AG09309 (cell line): ENCODE data around the gene STK32B.

ENCODE experiments used
- DNase-seq: peaks from one replicate; pipeline ENCODE4 v3.0.0-alpha.2; 2010; ENCODE audit warnings: low read depth
- H3K4me3 ChIP-seq: 2 replicates; pipeline ENCODE4 v1.5.1; 2011; ENCODE audit warnings: mild to moderate bottlenecking, low read depth, low read length, moderate library complexity; ENCODE audit not compliant: control insufficient read depth
- TF ChIP-seq, protein P1 (sequence below): IDR thresholded peaks from 2 replicates; pipeline ENCODE4 v1.5.1; 2011; ENCODE audit warnings: mild to moderate bottlenecking, low read depth, low read length, inconsistent platforms; ENCODE audit not compliant: insufficient read depth, control insufficient read depth; ENCODE audit errors: missing control alignments

The STK32B gene

DNA sequence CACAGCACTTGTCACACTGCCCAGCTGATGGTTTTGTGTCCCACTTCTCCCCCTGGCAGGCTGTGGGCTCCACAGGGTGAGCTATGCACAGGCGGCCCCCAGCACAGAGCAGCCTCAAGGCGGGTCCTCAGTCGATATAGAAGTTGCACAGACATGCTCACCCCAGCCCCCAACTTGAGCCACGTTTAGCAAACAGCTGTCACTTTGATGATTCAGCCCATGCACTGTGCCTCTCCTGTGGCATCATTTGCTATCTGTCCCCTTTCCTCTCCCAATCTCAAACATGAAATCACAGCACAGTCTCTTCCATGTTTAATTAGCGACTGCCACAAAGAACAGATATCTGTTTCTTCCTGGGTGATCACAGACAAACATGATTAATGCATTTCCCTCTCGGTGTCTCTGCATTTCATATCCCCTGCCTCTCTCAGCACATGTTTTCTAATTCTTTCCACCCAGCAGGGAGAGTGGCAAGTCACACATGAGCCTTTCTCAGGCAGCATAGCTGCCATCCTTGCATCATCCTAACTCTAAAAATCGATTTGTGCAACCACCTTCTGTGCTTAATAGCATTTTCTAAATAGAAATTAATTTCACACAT lies 452.2 kb downstream of the STK32B start:
- no peak for DNase-seq
- TF ChIP-seq, protein P1, sequence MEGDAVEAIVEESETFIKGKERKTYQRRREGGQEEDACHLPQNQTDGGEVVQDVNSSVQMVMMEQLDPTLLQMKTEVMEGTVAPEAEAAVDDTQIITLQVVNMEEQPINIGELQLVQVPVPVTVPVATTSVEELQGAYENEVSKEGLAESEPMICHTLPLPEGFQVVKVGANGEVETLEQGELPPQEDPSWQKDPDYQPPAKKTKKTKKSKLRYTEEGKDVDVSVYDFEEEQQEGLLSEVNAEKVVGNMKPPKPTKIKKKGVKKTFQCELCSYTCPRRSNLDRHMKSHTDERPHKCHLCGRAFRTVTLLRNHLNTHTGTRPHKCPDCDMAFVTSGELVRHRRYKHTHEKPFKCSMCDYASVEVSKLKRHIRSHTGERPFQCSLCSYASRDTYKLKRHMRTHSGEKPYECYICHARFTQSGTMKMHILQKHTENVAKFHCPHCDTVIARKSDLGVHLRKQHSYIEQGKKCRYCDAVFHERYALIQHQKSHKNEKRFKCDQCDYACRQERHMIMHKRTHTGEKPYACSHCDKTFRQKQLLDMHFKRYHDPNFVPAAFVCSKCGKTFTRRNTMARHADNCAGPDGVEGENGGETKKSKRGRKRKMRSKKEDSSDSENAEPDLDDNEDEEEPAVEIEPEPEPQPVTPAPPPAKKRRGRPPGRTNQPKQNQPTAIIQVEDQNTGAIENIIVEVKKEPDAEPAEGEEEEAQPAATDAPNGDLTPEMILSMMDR: no peak
- H3K4me3 ChIP-seq: no peak overlapping the region

DNA sequence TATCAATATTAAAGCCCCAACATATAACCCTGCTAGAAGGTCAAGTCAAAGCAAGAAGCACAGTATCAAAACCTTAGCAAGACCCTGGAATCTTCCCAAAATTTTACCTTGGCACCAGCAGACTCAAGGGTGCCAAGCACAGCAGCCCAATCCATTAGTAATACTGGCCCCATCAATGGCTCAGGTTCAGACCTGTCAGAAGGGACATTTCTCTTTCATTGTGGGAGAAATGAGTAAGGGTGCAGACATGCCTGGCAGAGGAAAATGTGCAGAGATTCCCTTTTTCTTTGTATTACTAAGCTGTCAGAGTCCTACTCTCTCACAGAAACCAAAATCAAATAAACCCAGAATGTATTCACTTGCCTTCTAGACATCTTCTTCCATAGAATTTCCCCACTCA lies 453.2 kb downstream of the STK32B start:
- H3K4me3 ChIP-seq: no peak overlapping the region
- TF ChIP-seq, protein P1: no peak
- DNase-seq: no peak

DNA sequence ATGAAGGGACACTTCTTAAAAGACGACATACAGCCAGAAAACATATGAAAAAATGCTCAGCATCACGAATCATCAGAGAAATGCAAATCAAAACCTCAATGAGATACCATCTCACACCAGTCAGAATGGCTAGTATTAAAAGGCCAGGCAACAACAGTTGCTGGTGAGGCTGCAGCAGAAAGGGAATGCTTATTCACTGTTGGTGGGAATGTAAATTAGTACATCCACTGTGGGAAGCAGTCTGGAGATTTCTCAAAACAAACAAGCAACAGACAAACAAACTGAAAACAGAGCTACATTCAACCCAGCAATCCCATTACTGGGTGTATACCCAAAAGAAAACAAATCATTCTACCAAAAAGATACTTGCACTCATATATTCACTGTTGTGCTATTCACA lies 459.2 kb downstream of the STK32B start:
- TF ChIP-seq, protein P1: no peak
- H3K4me3 ChIP-seq: no peak overlapping the region
- no peak for DNase-seq

DNA sequence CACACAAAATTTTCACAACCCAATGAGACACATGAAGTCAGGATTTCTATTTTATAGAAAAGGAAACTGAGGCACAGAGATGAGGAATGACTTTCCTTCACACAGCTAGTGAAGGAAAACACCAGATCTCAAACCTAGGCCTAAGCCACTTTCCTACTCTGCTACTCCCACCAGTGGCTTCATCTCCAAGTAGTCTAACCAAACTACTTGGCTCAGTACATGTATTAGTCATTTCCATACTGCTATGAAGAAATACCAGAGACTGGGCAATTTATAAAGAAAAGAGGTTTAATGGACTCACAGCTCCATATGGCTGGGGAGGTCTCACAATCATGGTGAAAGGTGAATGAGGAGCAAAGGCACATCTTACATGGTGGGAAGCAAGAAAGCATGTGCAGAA lies 460.5 kb downstream of the STK32B start:
- TF ChIP-seq, protein P1: no peak
- no peak overlapping the region for H3K4me3 ChIP-seq
- no peak for DNase-seq

- TF ChIP-seq, protein P1: no peak
- DNase-seq: no peak
- H3K4me3 ChIP-seq: no peak overlapping the region
Observed at GRCh38 chr4:5515646-5516045, 464.4 kb downstream of the STK32B start.

GRCh38 chr4:5517372-5517771 lies 466.1 kb downstream of the STK32B start:
- no peak overlapping the region for H3K4me3 ChIP-seq
- DNase-seq: no peak
- TF ChIP-seq, protein P1: no peak
